ENCODE measurements around the gene MED13L. TPM values are rescaled to one million over a fixed set of nuclear protein-coding genes. Genes with fewer than 3 reads are reported as not detected.

Gene MED13L
- total and polyA plus RNA-seq, 2 of the 4 experiments (the other 2 are of a cell fraction), result 17.9 to 49.1 TPM

GRCh38 chr12:116055895-116056607 lies 221.4 kb downstream of the MED13L start:
- Histone ChIP-seq H4K8ac (ENCODE audit: low read depth in 2 of 2, low read length in 2 of 2) (no peak overlapping the region), H3K14ac (replicated peaks; ENCODE audit: low read depth, low read length) (no peak overlapping the region), H4K20me1 (ENCODE audit: insufficient read depth, low read length) (peaks cover 47% of the 10 kb centered on the region), H3K36me3 (ENCODE audit: control insufficient read depth, insufficient read depth, low read length) (no peaks in the 10 kb centered on the region), H3K4ac (ENCODE audit: low read depth, low read length) (no peak overlapping the region), H3K4me1 (ENCODE audit: control insufficient read depth, insufficient read depth, low read length) (0 out of 2 replicates have a peak, but pooled peaks cover 2% of the 10 kb centered on the region), H3K9ac (ENCODE audit: low read depth, low read length) (no peak overlapping the region), H4K91ac (ENCODE audit: insufficient read depth, low read depth, low read length) (no peak overlapping the region), H3K79me1 (ENCODE audit: low read depth in 1 of 2, low read length in 2 of 2) (peaks cover 22 to 74% of the 10 kb centered on the region in 2 experiments), H3K56ac (ENCODE audit: extremely low read depth, insufficient read depth, low read length) (no peak overlapping the region), H4K5ac (ENCODE audit: low read depth, low read length) (no peak overlapping the region), H3K18ac (ENCODE audit: low read depth, low read length) (no peak overlapping the region), H2AFZ (replicated peaks; ENCODE audit: low read length, poor library complexity) (no peak overlapping the region), H3K27me3 (ENCODE audit: control insufficient read depth, insufficient read depth, low read length) (no peaks in the 10 kb centered on the region), H3K4me2 (ENCODE audit: low read depth, low read length) (no peak overlapping the region), H2BK120ac (ENCODE audit: low read depth, low read length) (no peak overlapping the region), H3K9me3 (ENCODE audit: control insufficient read depth, insufficient read depth, low read length) (no peaks in the 10 kb centered on the region), H3K27ac (ENCODE audit: insufficient read depth, low read length) (no peak overlapping the region), H2BK20ac (ENCODE audit: low read depth, low read length) (no peak overlapping the region), H3K9me1 (ENCODE audit: insufficient read depth, low read length) (peaks cover 12% of the 10 kb centered on the region; the same call in 1 of the 2 replicates), H2AK5ac (ENCODE audit: low read depth, low read length) (no peak overlapping the region), H2AK9ac (replicated peaks; ENCODE audit: low read depth, low read length, poor library complexity) (no peak overlapping the region), H3K23ac (ENCODE audit: low read depth, low read length) (no peak overlapping the region), H2BK5ac (ENCODE audit: low read depth, low read length, poor library complexity, severe bottlenecking) (no peak overlapping the region), H3K4me3 (ENCODE audit: insufficient read depth, low read depth, low read length) (no peak overlapping the region), H2BK15ac (ENCODE audit: low read depth, low read length) (no peak overlapping the region)
- CTCF ChIA-PET, result interaction anchor here (0.6 kb wide), 1 partner anchor 43 kb away, joined by 7 read pairs; no protein-coding TSS in a partner anchor
- in situ Hi-C loops (cut with MboI; ENCODE audit: low sequenced_read_pairs), result no loop called here
- 100% methylated on average over 1 of the region's 3 CpGs; no CpG with 5 or more reads in 1 of the 2 experiments for WGBS, 2 experiments (ENCODE audit: extremely low coverage in 2 of 2, insufficient read length in 1 of 2)
- POLR2A ChIA-PET (ENCODE audit: unreplicated experiment), result interaction anchor here (0.7 kb wide), 1 partner anchor 750 kb away, joined by 7 read pairs; no protein-coding TSS in a partner anchor
- no peak for DNase-seq
- dilution Hi-C loops (cut with HindIII; ENCODE audit: low sequenced_read_pairs, unreplicated experiment), result no loop called here
- ATAC-seq (ENCODE audit: low read depth), result no peak
- TF ChIP-seq MAFK (IDR thresholded peaks at IDR 0.05; ENCODE audit: low read depth, low read length) (no peak), CTCF (conservative IDR thresholded peaks at IDR 0.05; ENCODE audit: low read depth, low read length) (no peak), MXI1 (IDR thresholded peaks at IDR 0.05; ENCODE audit: borderline replicate concordance, low read depth, low read length) (no peak), MAZ (IDR thresholded peaks at IDR 0.05; ENCODE audit: borderline replicate concordance, low read depth, low read length) (no peak), RFX5 (IDR thresholded peaks at IDR 0.05; ENCODE audit: low read depth, low read length) (no peak), CEBPB (IDR thresholded peaks at IDR 0.05; ENCODE audit: low read depth, low read length) (no peak)
- no TSS peak for BruUV-seq (replicated peaks)
- intact Hi-C loops (cut with micrococcal nuclease), result loop anchor here (5.0 kb wide), 1 partner anchor 39 kb away; no protein-coding TSS in a partner anchor
